GM23338 (cell line): ENCODE measurements around the gene STMN3. TPM values are rescaled to one million over a fixed set of nuclear protein-coding genes. Genes with fewer than 3 reads are reported as not detected.

ENCODE experiments used
- ATAC-seq: fragments of 200-7000 bp; cut with Tn5 transposase; 3 replicates; pipeline ENCODE4 v1.9.1; 2020
- DNase-seq: peaks from one replicate; pipeline ENCODE4 v3.0.0-alpha.2; 2015; ENCODE audit warnings: low spot score
- H2AFZ ChIP-seq: fragments of 200-600 bp; sonication (generic); 2 replicates; pipeline ENCODE4 v1.8.0; 2016; ENCODE audit warnings: antibody characterized with exemption, mild to moderate bottlenecking, moderate library complexity
- H3F3A ChIP-seq: fragments of 200-600 bp; sonication (generic); replicated peaks from 2 replicates; pipeline ENCODE4 v1.8.0; 2017; ENCODE audit warnings: antibody characterized with exemption, mixed run types, low read depth
- H3K27ac ChIP-seq: fragments of 200-600 bp; sonication (generic); 2 replicates; pipeline ENCODE4 v1.6.1; 2016; ENCODE audit warnings: low read depth
- H3K27me3 ChIP-seq: fragments of 200-600 bp; sonication (generic); 2 replicates; pipeline ENCODE4 v1.8.0; 2016; ENCODE audit warnings: mild to moderate bottlenecking, mixed run types, moderate library complexity; ENCODE audit not compliant: insufficient read depth
- H3K36me3 ChIP-seq: fragments of 200-600 bp; sonication (generic); 2 replicates; pipeline ENCODE4 v1.8.0; 2016; ENCODE audit warnings: mild to moderate bottlenecking; ENCODE audit not compliant: insufficient read depth
- H3K4me1 ChIP-seq: fragments of 200-600 bp; sonication (generic); 2 replicates; pipeline ENCODE4 v1.8.0; 2016; ENCODE audit warnings: mild to moderate bottlenecking, moderate library complexity; ENCODE audit not compliant: insufficient read depth
- H3K4me2 ChIP-seq: fragments of 200-600 bp; sonication (generic); 2 replicates; pipeline ENCODE4 v1.7.1; 2017; ENCODE audit warnings: mixed run types
- H3K4me3 ChIP-seq: fragments of 200-600 bp; sonication (generic); 2 replicates; pipeline ENCODE4 v1.6.1; 2016; ENCODE audit warnings: mixed run types
- H3K79me2 ChIP-seq: fragments of 200-600 bp; sonication (generic); replicated peaks from 2 replicates; pipeline ENCODE4 v1.8.0; 2017; ENCODE audit warnings: mild to moderate bottlenecking; ENCODE audit not compliant: insufficient read depth
- H3K9me2 ChIP-seq: fragments of 200-600 bp; sonication (generic); 2 replicates; pipeline ENCODE4 v1.8.0; 2017; ENCODE audit not compliant: insufficient read depth
- H4K20me1 ChIP-seq: fragments of 200-600 bp; sonication (generic); replicated peaks from 2 replicates; pipeline ENCODE4 v1.8.0; 2017; ENCODE audit warnings: mild to moderate bottlenecking; ENCODE audit not compliant: insufficient read depth
- H3K27ac Mint-ChIP-seq: 2 replicates; pipeline ENCODE4 v1.8.0; 2020; ENCODE audit warnings: inconsistent platforms, mild to moderate bottlenecking, moderate library complexity, mixed read lengths
- H3K27me3 Mint-ChIP-seq: 3 replicates; pipeline ENCODE4 v1.8.0; 2022; ENCODE audit warnings: low read depth, mild to moderate bottlenecking, moderate library complexity, mixed read lengths, inconsistent platforms; ENCODE audit not compliant: insufficient read depth, poor library complexity
- H3K36me3 Mint-ChIP-seq: 3 replicates; pipeline ENCODE4 v1.8.0; 2021; ENCODE audit warnings: low read depth, mild to moderate bottlenecking, inconsistent platforms, moderate library complexity, mixed read lengths
- H3K4me1 Mint-ChIP-seq: 3 replicates; pipeline ENCODE4 v1.8.0; 2020; ENCODE audit warnings: mild to moderate bottlenecking, inconsistent platforms, mixed read lengths
- H3K4me3 Mint-ChIP-seq: 3 replicates; pipeline ENCODE4 v1.8.0; 2021; ENCODE audit warnings: moderate library complexity, mild to moderate bottlenecking, inconsistent platforms, mixed read lengths
- H3K9me3 Mint-ChIP-seq: 3 replicates; pipeline ENCODE4 v1.8.0; 2020; ENCODE audit warnings: moderate library complexity, mild to moderate bottlenecking, inconsistent platforms, mixed read lengths
- CREB1 ChIP-seq: fragments of 250-450 bp; sonication (Bioruptor Pico); IDR thresholded peaks from 2 replicates; pipeline ENCODE4 v1.5.0; 2020; ENCODE audit warnings: low read depth, mild to moderate bottlenecking, moderate library complexity
- CTCF ChIP-seq, 2 experiments: fragments of 200-600 bp in 1 of 2; sonication (generic) in 1 of 2; conservative IDR thresholded peaks; 2 replicates each; pipeline versions ENCODE4 v1.5.1 to v1.6.1; 2016 to 2017; ENCODE audit warnings: antibody characterized with exemption in 2 of 2, low read depth in 2 of 2, mild to moderate bottlenecking in 2 of 2, moderate library complexity in 1 of 2
- ETS1 ChIP-seq: IDR thresholded peaks from 2 replicates; pipeline ENCODE4 v1.6.1; 2016; ENCODE audit warnings: antibody characterized with exemption
- EZH2 ChIP-seq: fragments of 200-600 bp; sonication (generic); IDR thresholded peaks from one replicate; pipeline ENCODE4 v1.8.0; 2017; ENCODE audit warnings: antibody characterized with exemption, mild to moderate bottlenecking, low read depth; ENCODE audit not compliant: unreplicated experiment
- JUNB ChIP-seq: IDR thresholded peaks from one replicate; pipeline ENCODE4 v1.6.1; 2016; ENCODE audit warnings: antibody characterized with exemption; ENCODE audit not compliant: unreplicated experiment
- NANOG ChIP-seq: IDR thresholded peaks from 2 replicates; pipeline ENCODE4 v1.6.1; 2016; ENCODE audit warnings: antibody characterized with exemption, borderline replicate concordance
- POLR2AphosphoS5 ChIP-seq: IDR thresholded peaks from 2 replicates; pipeline ENCODE4 v1.6.1; 2016; ENCODE audit warnings: antibody characterized with exemption, low read depth
- REST ChIP-seq: IDR thresholded peaks from one replicate; pipeline ENCODE4 v1.6.1; 2018; ENCODE audit warnings: antibody characterized with exemption; ENCODE audit not compliant: unreplicated experiment
- STAT1 ChIP-seq: IDR thresholded peaks from one replicate; pipeline ENCODE4 v1.6.1; 2016; ENCODE audit warnings: antibody characterized with exemption; ENCODE audit not compliant: unreplicated experiment
- ZNF114 ChIP-seq: fragments of 250-450 bp; sonication (Bioruptor Pico); IDR thresholded peaks from 2 replicates; pipeline ENCODE4 v1.5.0; 2020; ENCODE audit warnings: mild to moderate bottlenecking, moderate library complexity
- ZNF462 ChIP-seq: fragments of 250-450 bp; sonication (Bioruptor Pico); IDR thresholded peaks from 2 replicates; pipeline ENCODE4 v1.5.0; 2020; ENCODE audit warnings: mild to moderate bottlenecking, moderate library complexity
- polyA plus RNA-seq: library from polyadenylated mRNA; unstranded; fragments of >200 nt; fragmentation: Nextera tagmentation; extraction: Ambion mirVana; gene quantifications from 2 replicates; pipeline ENCODE4 v1.2.1, GENCODE V29; 2016
- total RNA-seq: library from RNA; depleted of rRNA; stranded (reverse); fragments of >200 nt; shearing (Covaris generic); gene quantifications from 2 replicates; pipeline ENCODE4 v1.2.3, GENCODE V29; 2014

STMN3 gene
- total and polyA plus RNA-seq, 2 experiments from 2014 or later = 28.6 to 61.3 TPM

- TF ChIP-seq ZNF462 (CRISPR knock-in tag) = no peak
Observed at GRCh38 chr20:63606686-63607085, 46.5 kb downstream of the STMN3 start (continued).

GRCh38 chr20:63602321-63602720 is 50.9 kb downstream of the STMN3 start:
- H3K4me3 ChIP-seq = no peak overlapping the region
- no peak overlapping the region for H2AFZ ChIP-seq
- H3F3A ChIP-seq = 0 out of 2 replicates have a peak, but pooled peaks cover 5% of the 10 kb centered on the region
- H3K79me2 ChIP-seq = peaks cover 13% of the 10 kb centered on the region
- peaks cover 5% of the 10 kb centered on the region for H3K27me3 Mint-ChIP-seq
- H4K20me1 ChIP-seq = peaks cover 3% of the 10 kb centered on the region; the same call in 1 of the 2 replicates
- H3K9me3 Mint-ChIP-seq = no peaks in the 10 kb centered on the region
- H3K36me3 ChIP-seq = peaks cover 15% of the 10 kb centered on the region; the same call in 1 of the 2 replicates
- H3K4me1 Mint-ChIP-seq = no peaks in the 10 kb centered on the region
- no peak overlapping the region for H3K27ac Mint-ChIP-seq
- H3K27ac ChIP-seq = no peak overlapping the region
- no peak overlapping the region for H3K4me2 ChIP-seq
- H3K4me3 Mint-ChIP-seq = no peak overlapping the region
- peaks cover 30% of the 10 kb centered on the region for H3K36me3 Mint-ChIP-seq
- H3K27me3 ChIP-seq = no peaks in the 10 kb centered on the region
- no peaks in the 10 kb centered on the region for H3K4me1 ChIP-seq
- H3K9me2 ChIP-seq = no peaks in the 10 kb centered on the region
- ATAC-seq = no peak
- DNase-seq = no peak
- TF ChIP-seq NANOG = no peak
- TF ChIP-seq EZH2 = no peak
- no peak for TF ChIP-seq STAT1
- no peak for TF ChIP-seq ZNF114 (CRISPR knock-in tag)
- TF ChIP-seq CTCF (conservative IDR thresholded peaks at IDR 0.05; ENCODE audit: low read depth in 2 of 2) = no peak
- no peak for TF ChIP-seq JUNB
- TF ChIP-seq CREB1 = no peak
- no peak for TF ChIP-seq REST
- no peak for TF ChIP-seq POLR2AphosphoS5
- TF ChIP-seq ETS1 = no peak
